HG03280 (cell line): Measurements from ENCODE around the gene PAMR1.

Experiments used
- ATAC-seq: cut with Tn5 transposase; IDR thresholded peaks from one replicate; pipeline ENCODE4 v1.9.1; 2021; ENCODE audit warnings: mild to moderate bottlenecking, moderate library complexity; ENCODE audit not compliant: unreplicated experiment

The PAMR1 gene

GRCh38 chr11:35412285-35412684 is 113.1 kb downstream of the PAMR1 start:
- ATAC-seq, result no peak

GRCh38 chr11:35407041-35407440 is 118.4 kb downstream of the PAMR1 start:
- no peak for ATAC-seq

- ATAC-seq, result no peak
These were observed 121.0 kb downstream of the PAMR1 start for GRCh38 chr11:35404388-35404775.

- no peak for ATAC-seq
These were observed 121.5 kb downstream of the PAMR1 start for GRCh38 chr11:35403765-35404387.

GRCh38 chr11:35402751-35403660 is 122.4 kb downstream of the PAMR1 start:
- ATAC-seq, result no peak

GRCh38 chr11:35398881-35399280 is 126.5 kb downstream of the PAMR1 start:
- no peak for ATAC-seq

GRCh38 chr11:35394941-35395340 is 130.5 kb downstream of the PAMR1 start:
- ATAC-seq, result no peak

- no peak for ATAC-seq
These were observed 132.3 kb downstream of the PAMR1 start for GRCh38 chr11:35393098-35393497.

GRCh38 chr11:35391922-35392688 is 133.3 kb downstream of the PAMR1 start:
- ATAC-seq, result peak; percentile 61

- ATAC-seq, result peak; percentile 81
These were observed 134.4 kb downstream of the PAMR1 start for GRCh38 chr11:35390737-35391682.

GRCh38 chr11:35389897-35390465 is 135.4 kb downstream of the PAMR1 start:
- ATAC-seq, result no peak

- no peak for ATAC-seq
These were observed 136.3 kb downstream of the PAMR1 start for GRCh38 chr11:35389112-35389511.

GRCh38 chr11:35388061-35388460 is 137.4 kb downstream of the PAMR1 start:
- no peak for ATAC-seq

GRCh38 chr11:35387111-35387982 is 138.1 kb downstream of the PAMR1 start:
- no peak for ATAC-seq

GRCh38 chr11:35383953-35384352 is 141.5 kb downstream of the PAMR1 start:
- ATAC-seq, result no peak
